GM23338 (cell line): Measurements from ENCODE around the gene SERPINA1. TPM values are rescaled to one million over a fixed set of nuclear protein-coding genes. Genes with fewer than 3 reads are reported as not detected.

Source experiments
- ATAC-seq: fragments of 200-7000 bp; cut with Tn5 transposase; 3 replicates; pipeline ENCODE4 v1.9.1; 2020
- DNase-seq: peaks from one replicate; pipeline ENCODE4 v3.0.0-alpha.2; 2015; ENCODE audit warnings: low spot score
- H2AFZ ChIP-seq: fragments of 200-600 bp; sonication (generic); 2 replicates; pipeline ENCODE4 v1.8.0; 2016; ENCODE audit warnings: antibody characterized with exemption, mild to moderate bottlenecking, moderate library complexity
- H3F3A ChIP-seq: fragments of 200-600 bp; sonication (generic); replicated peaks from 2 replicates; pipeline ENCODE4 v1.8.0; 2017; ENCODE audit warnings: antibody characterized with exemption, mixed run types, low read depth
- H3K27ac ChIP-seq: fragments of 200-600 bp; sonication (generic); 2 replicates; pipeline ENCODE4 v1.6.1; 2016; ENCODE audit warnings: low read depth
- H3K27me3 ChIP-seq: fragments of 200-600 bp; sonication (generic); 2 replicates; pipeline ENCODE4 v1.8.0; 2016; ENCODE audit warnings: mild to moderate bottlenecking, mixed run types, moderate library complexity; ENCODE audit not compliant: insufficient read depth
- H3K36me3 ChIP-seq: fragments of 200-600 bp; sonication (generic); 2 replicates; pipeline ENCODE4 v1.8.0; 2016; ENCODE audit warnings: mild to moderate bottlenecking; ENCODE audit not compliant: insufficient read depth
- H3K4me1 ChIP-seq: fragments of 200-600 bp; sonication (generic); 2 replicates; pipeline ENCODE4 v1.8.0; 2016; ENCODE audit warnings: mild to moderate bottlenecking, moderate library complexity; ENCODE audit not compliant: insufficient read depth
- H3K4me2 ChIP-seq: fragments of 200-600 bp; sonication (generic); 2 replicates; pipeline ENCODE4 v1.7.1; 2017; ENCODE audit warnings: mixed run types
- H3K4me3 ChIP-seq: fragments of 200-600 bp; sonication (generic); 2 replicates; pipeline ENCODE4 v1.6.1; 2016; ENCODE audit warnings: mixed run types
- H3K79me2 ChIP-seq: fragments of 200-600 bp; sonication (generic); replicated peaks from 2 replicates; pipeline ENCODE4 v1.8.0; 2017; ENCODE audit warnings: mild to moderate bottlenecking; ENCODE audit not compliant: insufficient read depth
- H3K9me2 ChIP-seq: fragments of 200-600 bp; sonication (generic); 2 replicates; pipeline ENCODE4 v1.8.0; 2017; ENCODE audit not compliant: insufficient read depth
- H4K20me1 ChIP-seq: fragments of 200-600 bp; sonication (generic); replicated peaks from 2 replicates; pipeline ENCODE4 v1.8.0; 2017; ENCODE audit warnings: mild to moderate bottlenecking; ENCODE audit not compliant: insufficient read depth
- H3K27ac Mint-ChIP-seq: 2 replicates; pipeline ENCODE4 v1.8.0; 2020; ENCODE audit warnings: inconsistent platforms, mild to moderate bottlenecking, moderate library complexity, mixed read lengths
- H3K27me3 Mint-ChIP-seq: 3 replicates; pipeline ENCODE4 v1.8.0; 2022; ENCODE audit warnings: low read depth, mild to moderate bottlenecking, moderate library complexity, mixed read lengths, inconsistent platforms; ENCODE audit not compliant: insufficient read depth, poor library complexity
- H3K36me3 Mint-ChIP-seq: 3 replicates; pipeline ENCODE4 v1.8.0; 2021; ENCODE audit warnings: low read depth, mild to moderate bottlenecking, inconsistent platforms, moderate library complexity, mixed read lengths
- H3K4me1 Mint-ChIP-seq: 3 replicates; pipeline ENCODE4 v1.8.0; 2020; ENCODE audit warnings: mild to moderate bottlenecking, inconsistent platforms, mixed read lengths
- H3K4me3 Mint-ChIP-seq: 3 replicates; pipeline ENCODE4 v1.8.0; 2021; ENCODE audit warnings: moderate library complexity, mild to moderate bottlenecking, inconsistent platforms, mixed read lengths
- H3K9me3 Mint-ChIP-seq: 3 replicates; pipeline ENCODE4 v1.8.0; 2020; ENCODE audit warnings: moderate library complexity, mild to moderate bottlenecking, inconsistent platforms, mixed read lengths
- CREB1 ChIP-seq: fragments of 250-450 bp; sonication (Bioruptor Pico); IDR thresholded peaks from 2 replicates; pipeline ENCODE4 v1.5.0; 2020; ENCODE audit warnings: low read depth, mild to moderate bottlenecking, moderate library complexity
- CTCF ChIP-seq, 2 experiments: fragments of 200-600 bp in 1 of 2; sonication (generic) in 1 of 2; conservative IDR thresholded peaks; 2 replicates each; pipeline versions ENCODE4 v1.5.1 to v1.6.1; 2016 to 2017; ENCODE audit warnings: antibody characterized with exemption in 2 of 2, low read depth in 2 of 2, mild to moderate bottlenecking in 2 of 2, moderate library complexity in 1 of 2
- EZH2 ChIP-seq: fragments of 200-600 bp; sonication (generic); IDR thresholded peaks from one replicate; pipeline ENCODE4 v1.8.0; 2017; ENCODE audit warnings: antibody characterized with exemption, mild to moderate bottlenecking, low read depth; ENCODE audit not compliant: unreplicated experiment
- EZH2phosphoT487 ChIP-seq: fragments of 200-600 bp; sonication (generic); IDR thresholded peaks from one replicate; pipeline ENCODE4 v1.8.1; 2018; ENCODE audit warnings: antibody characterized with exemption; ENCODE audit not compliant: unreplicated experiment
- JUNB ChIP-seq: IDR thresholded peaks from one replicate; pipeline ENCODE4 v1.6.1; 2016; ENCODE audit warnings: antibody characterized with exemption; ENCODE audit not compliant: unreplicated experiment
- NANOG ChIP-seq: IDR thresholded peaks from 2 replicates; pipeline ENCODE4 v1.6.1; 2016; ENCODE audit warnings: antibody characterized with exemption, borderline replicate concordance
- POLR2AphosphoS5 ChIP-seq: IDR thresholded peaks from 2 replicates; pipeline ENCODE4 v1.6.1; 2016; ENCODE audit warnings: antibody characterized with exemption, low read depth
- REST ChIP-seq: IDR thresholded peaks from one replicate; pipeline ENCODE4 v1.6.1; 2018; ENCODE audit warnings: antibody characterized with exemption; ENCODE audit not compliant: unreplicated experiment
- ZNF114 ChIP-seq: fragments of 250-450 bp; sonication (Bioruptor Pico); IDR thresholded peaks from 2 replicates; pipeline ENCODE4 v1.5.0; 2020; ENCODE audit warnings: mild to moderate bottlenecking, moderate library complexity
- ZNF462 ChIP-seq: fragments of 250-450 bp; sonication (Bioruptor Pico); IDR thresholded peaks from 2 replicates; pipeline ENCODE4 v1.5.0; 2020; ENCODE audit warnings: mild to moderate bottlenecking, moderate library complexity
- polyA plus RNA-seq: library from polyadenylated mRNA; unstranded; fragments of >200 nt; fragmentation: Nextera tagmentation; extraction: Ambion mirVana; gene quantifications from 2 replicates; pipeline ENCODE4 v1.2.1, GENCODE V29; 2016
- total RNA-seq: library from RNA; depleted of rRNA; stranded (reverse); fragments of >200 nt; shearing (Covaris generic); gene quantifications from 2 replicates; pipeline ENCODE4 v1.2.3, GENCODE V29; 2014

The SERPINA1 gene
- total and polyA plus RNA-seq, 2 experiments from 2014 or later: not detected

GRCh38 chr14:94401083-94401482, 12.7 kb upstream of the SERPINA1 start (continued):
- TF ChIP-seq ZNF462 (CRISPR knock-in tag) (no peak), EZH2 (no peak), CREB1 (CRISPR knock-in tag) (no peak)

- H3K36me3 ChIP-seq: peaks cover 2% of the 10 kb centered on the region; the same call in 1 of the 2 replicates
- Mint-ChIP-seq H3K4me3 (no peak overlapping the region), H3K36me3 (0 out of 3 replicates have a peak, but pooled peaks cover 4% of the 10 kb centered on the region), H3K9me3 (no peaks in the 10 kb centered on the region; the same call in none of the 3 replicates), H3K4me1 (peaks cover 42% of the 10 kb centered on the region), H3K27ac (no peak overlapping the region), H3K27me3 (peaks cover 3% of the 10 kb centered on the region)
- no peaks in the 10 kb centered on the region for H3K79me2 ChIP-seq
- H3F3A ChIP-seq: 0 out of 2 replicates have a peak, but pooled peaks cover 3% of the 10 kb centered on the region
- no peak overlapping the region for H3K4me2 ChIP-seq
- peaks cover 20% of the 10 kb centered on the region for H3K4me1 ChIP-seq
- no peaks in the 10 kb centered on the region for H3K27me3 ChIP-seq
- H3K27ac ChIP-seq: no peak overlapping the region
- ATAC-seq (no peak), DNase-seq (no peak)
- no peak for TF ChIP-seq POLR2AphosphoS5
- TF ChIP-seq NANOG: no peak
- TF ChIP-seq JUNB: no peak
- TF ChIP-seq ZNF114 (CRISPR knock-in tag): no peak
- TF ChIP-seq REST: no peak
- TF ChIP-seq CREB1 (CRISPR knock-in tag): no peak
- no peak for TF ChIP-seq EZH2phosphoT487
- no peak for TF ChIP-seq CTCF (conservative IDR thresholded peaks at IDR 0.05; ENCODE audit: low read depth in 2 of 2)
- no peak overlapping the region for H2AFZ ChIP-seq
- no peaks in the 10 kb centered on the region for H4K20me1 ChIP-seq
- no peaks in the 10 kb centered on the region; the same call in 1 of the 2 replicates for H3K9me2 ChIP-seq
- H3K4me3 ChIP-seq: no peak overlapping the region
Observed at GRCh38 chr14:94400422-94400841, 12.0 kb upstream of the SERPINA1 start.
